GM21360 (cell line): Measurements from ENCODE around the gene PHF14.

Source experiments
- ATAC-seq: cut with Tn5 transposase; IDR thresholded peaks from one replicate; pipeline ENCODE4 v1.9.1; 2021; ENCODE audit warnings: mild to moderate bottlenecking, moderate library complexity; ENCODE audit not compliant: unreplicated experiment

Gene PHF14

DNA sequence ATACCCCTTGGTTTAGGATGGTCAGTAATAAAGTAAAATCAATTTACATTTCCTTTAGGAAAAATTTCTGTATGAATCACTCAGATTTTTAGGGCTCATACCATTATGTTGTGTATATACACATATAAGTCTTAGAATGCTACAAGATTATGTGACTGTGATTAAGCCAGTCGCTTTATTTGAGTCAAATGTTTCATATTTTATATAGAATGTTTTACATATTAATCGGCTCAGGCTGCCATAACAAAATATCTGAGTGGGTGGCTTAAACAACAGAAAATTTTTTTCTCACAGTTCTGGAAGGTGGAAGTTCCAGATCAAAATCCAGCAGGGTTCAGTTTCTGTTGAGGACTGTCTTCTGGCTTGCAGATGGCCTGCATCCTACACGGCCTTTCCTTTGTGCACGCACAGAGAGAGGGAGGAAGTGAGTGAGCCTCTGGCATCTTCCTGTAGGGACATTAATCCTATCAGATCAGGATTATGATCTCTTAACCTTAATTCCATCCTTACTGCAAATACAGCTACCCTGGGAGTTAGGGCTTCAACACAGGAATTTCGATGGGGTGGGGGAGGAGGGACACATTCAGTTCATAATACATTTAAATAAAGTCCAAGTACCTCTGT lies 198.0 kb downstream of the PHF14 start:
- ATAC-seq, result no peak

DNA sequence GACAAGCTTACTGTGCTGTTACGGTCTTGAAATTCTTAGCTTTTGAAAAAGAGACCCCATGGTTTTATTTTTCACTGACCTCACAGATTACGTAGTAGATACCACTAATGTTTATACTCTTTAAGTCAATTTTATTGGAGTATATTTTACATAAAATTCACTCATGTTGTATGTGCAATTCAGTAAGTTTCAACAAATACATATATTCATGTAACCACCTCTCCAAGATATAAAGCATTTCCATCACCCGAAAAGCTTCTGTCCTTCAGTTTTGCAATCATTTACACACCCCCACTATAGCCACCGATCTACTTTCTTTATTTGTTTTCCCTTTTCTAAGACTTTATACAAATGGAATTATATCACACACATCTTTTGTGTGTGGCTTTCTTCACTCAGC lies 199.2 kb downstream of the PHF14 start:
- no peak for ATAC-seq

DNA sequence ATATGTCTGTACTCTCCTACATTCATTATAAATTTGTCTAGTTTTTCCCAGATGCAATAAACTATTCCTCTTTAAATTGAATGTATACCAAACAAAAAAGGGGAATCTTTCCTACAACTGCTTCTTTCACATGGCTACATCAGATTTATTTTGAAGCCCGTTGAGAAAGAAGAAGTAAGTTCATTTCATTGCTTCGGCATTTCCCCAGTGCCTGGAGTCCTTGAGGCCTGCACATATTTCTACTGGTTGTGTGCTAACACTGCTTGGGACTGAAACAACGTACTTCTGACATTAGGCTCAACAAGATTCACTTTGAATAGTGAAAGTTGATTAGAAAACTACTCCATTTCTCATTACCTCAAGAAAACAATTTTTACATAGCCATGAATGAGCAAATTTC lies 201.7 kb downstream of the PHF14 start:
- ATAC-seq, result no peak

DNA sequence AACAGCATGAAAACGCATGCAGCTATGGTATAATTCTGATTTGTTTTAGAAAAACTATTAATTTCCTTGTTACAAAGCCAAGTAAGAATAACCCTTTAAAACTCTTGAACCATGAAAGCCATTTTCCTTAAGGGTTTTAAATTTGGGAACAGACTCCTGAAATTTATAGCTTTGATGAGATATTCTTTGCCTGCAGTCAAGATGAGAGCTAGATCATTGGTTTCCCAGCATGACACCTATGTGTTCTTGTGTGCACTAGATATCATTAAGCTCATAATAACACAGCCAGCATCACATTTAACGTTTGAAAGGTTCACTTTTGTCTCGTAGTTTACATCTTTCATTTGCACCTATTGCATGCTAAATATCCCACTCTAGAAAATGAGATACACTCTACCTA lies 202.2 kb downstream of the PHF14 start:
- ATAC-seq, result no peak

DNA sequence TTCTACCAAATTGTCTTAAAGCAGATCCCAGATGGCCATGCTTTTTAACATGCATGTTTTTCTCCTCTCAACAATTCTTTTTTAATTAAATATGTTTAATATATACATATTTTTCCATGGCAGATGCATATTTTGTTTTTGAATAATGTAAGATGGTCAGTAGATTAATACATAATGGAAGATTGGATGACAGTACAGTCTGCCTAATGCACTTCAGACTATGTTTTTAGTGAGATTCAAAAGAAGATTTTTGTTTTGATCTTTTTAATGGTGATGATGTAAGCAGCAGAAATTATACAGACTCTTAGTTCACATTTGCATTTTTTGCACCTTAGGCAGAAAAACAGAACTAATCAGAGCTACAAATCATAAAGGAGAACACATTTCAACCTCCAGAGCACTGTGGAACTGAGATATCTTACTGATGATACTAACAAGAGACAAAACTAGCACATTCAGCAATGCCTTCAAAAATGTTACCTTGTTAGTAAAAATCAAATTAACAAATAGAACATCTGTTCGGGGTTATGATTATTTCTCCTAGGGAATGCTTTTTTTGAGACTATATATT lies 203.4 kb downstream of the PHF14 start:
- no peak for ATAC-seq

DNA sequence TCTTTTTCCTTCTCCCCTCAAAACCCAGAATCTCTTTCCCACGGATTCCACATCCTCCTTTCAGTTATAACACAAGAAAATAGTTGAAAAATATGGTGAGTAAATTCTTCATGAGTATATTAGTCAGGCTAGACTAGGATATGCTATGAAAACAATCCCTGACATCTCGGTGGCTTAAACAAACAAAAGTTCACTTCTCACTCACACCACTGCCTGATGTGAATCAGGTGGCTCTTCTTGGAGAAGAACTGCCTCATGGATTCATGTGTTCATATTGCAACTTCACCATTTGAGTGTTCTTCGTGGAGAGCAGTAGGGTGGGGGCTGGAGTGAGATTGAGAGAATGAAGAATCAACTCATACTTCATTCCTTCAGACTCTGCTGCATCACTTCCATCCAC lies 204.1 kb downstream of the PHF14 start:
- ATAC-seq, result no peak

DNA sequence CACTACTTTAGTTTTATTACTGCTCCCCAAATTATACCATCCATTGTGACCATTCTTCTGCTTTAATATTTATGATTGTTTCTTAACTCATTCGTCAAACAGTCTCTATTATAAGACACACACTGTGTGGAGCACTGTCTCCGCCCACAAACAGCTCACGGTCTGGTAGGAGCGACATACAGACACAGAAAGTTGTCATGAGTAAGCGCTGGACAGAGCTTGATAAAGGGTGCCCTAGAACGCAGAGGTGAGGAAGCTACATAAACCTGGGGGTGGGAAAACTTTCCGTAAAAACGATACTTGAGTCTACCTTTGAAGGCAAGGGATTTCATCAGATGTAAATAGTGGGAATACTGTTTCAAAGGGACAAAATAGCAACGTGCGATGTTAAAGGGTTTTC lies 207.9 kb downstream of the PHF14 start:
- ATAC-seq, result no peak

DNA sequence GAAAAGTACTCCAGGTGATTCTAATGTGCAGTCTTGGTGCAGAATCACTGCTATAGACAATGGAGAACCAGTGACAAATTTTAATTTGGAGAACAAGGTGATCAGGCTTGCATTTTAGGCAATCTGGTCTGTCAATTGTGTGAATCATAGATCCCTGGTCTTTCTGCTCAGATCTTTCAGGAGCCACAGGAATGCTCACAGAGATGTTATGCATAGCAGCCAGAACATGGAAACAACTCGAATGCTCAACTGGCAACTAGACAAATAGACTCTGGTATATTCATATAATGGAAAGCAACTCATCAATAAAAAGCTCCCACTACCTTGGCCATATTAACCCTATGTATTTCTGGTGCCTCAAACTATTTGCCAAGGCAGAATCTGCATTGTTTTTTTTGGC lies 209.1 kb downstream of the PHF14 start:
- no peak for ATAC-seq

DNA sequence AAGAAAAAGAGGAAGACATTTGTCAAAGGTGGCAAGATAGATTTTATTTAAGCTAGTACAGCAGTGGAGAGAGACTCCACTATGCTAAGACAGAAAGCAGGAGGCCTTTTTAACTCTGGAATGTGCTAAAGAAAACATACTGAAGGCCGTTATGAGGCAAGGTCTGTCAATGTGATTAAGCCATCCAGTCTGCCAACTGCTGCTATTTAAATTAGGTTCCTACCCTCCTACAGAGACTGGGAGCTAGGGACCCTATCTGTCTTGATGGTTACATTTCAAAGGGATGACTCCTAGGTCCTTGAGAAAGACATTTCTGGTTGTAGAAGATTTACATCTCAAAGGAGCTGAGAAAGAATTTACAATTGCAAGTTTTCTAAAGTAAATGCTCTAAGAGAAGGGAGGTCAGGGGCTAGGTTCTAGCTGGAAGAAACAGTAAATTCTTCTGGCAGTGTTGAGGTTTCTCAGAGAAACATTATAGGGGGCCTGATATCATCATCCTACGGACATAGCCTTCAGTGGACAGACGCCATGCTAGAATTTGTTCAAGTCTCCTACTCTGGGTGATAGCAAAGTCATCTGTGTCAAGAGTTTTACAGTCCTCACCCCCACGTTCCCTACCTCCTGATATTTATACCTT lies 211.6 kb downstream of the PHF14 start:
- ATAC-seq, result no peak

DNA sequence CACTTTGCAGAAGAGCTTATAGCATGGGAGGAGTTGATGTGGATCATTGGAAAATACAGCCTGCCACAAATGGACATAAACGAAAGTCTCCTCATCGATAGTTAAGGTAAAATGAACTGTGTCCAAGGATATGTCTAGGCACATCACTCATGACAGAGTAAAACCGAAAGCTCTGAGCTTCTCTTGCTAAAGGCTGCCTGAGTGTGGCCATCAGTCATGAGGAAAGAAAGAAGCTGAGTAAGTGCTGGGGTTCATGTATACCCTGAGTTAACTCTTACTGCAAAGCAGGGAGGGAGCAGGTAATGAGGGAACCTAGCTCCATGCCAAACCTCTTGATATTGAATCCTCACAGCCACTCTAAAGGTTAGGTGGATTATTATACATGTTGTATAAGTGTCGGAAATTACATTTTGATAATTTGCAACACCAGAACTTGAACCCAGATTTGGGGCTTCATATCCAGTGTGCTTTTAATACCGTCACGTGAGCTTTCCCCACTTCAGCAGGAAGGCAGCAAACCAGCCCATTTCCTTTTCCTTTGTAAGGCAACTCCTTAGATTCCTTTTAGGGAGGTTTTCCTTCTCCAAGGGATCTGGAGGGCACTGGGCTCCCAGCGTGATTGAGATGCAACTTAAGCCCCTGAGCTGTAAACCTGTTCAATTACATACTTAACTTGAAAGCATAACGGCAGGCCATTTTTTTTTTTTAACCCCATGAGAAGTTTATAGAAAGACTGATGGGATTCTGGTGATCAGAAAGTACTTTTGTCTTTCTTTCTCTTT lies 215.0 kb downstream of the PHF14 start:
- no peak for ATAC-seq

DNA sequence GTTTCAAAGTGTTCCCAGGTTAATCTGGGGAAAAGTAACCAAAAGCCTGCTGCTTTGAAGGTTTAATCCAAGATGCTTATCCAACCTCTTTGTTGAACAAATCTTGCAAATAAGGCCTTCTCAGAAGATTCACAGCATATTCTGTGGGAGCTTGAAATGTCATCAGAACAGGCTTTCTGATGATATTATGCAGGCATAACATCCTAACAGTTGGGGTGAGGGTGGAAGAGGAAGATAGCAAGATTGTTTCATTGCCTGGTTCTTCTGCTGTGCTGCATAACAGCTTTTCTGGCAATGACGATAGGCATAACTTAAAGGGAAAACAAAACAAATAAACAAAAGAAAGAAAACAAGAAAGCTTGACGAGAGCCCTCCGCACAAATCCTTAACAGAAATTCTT lies 217.4 kb downstream of the PHF14 start:
- no peak for ATAC-seq

DNA sequence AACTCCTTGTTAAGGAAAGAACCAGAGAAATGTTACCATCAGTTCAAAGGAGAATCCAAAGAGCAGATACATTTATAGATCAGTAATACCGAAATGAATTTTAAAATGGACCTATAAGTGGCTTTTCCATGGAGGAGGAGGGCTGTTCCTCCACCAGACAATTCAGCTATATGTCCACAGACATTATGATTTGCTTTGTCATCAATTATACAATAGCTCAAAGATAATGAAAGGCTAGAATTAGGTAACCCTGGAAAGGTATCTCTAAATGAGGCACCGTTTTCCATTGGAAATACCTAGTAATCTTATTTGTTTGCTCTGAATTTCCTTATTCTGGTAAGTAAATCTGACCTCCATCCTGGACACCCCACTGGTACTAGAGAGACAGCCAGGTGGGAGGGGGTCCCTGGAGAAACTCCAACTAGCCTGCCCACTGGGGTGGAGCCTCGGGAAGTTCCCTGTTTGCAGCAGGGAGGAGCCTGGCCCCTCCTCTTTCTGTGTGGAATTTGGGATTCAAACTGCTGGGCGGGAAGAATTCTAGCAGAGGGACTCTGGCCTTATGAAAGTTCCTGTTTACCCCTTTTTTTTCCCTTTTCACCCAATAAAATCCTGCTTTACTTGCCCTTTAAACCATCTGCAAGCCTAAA lies 218.0 kb downstream of the PHF14 start:
- no peak for ATAC-seq

DNA sequence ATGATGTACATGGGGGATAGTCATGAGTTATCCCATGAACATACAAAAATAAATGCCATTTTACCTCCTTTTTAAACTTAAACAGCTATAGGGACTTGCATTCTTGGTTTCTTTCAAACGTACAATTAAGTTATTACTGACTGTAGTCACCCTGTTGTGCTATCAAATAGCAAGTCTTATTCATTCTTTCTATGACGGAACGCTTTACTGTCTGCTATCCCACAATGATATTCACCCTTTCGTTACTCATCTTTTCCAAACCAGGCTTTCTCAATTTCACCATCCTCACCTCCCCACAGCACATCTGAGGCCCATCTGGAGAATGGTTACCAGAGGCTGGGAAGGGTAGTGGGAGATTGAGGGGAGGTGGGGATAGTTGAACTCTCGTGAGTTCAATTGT lies 218.8 kb downstream of the PHF14 start:
- ATAC-seq, result no peak

DNA sequence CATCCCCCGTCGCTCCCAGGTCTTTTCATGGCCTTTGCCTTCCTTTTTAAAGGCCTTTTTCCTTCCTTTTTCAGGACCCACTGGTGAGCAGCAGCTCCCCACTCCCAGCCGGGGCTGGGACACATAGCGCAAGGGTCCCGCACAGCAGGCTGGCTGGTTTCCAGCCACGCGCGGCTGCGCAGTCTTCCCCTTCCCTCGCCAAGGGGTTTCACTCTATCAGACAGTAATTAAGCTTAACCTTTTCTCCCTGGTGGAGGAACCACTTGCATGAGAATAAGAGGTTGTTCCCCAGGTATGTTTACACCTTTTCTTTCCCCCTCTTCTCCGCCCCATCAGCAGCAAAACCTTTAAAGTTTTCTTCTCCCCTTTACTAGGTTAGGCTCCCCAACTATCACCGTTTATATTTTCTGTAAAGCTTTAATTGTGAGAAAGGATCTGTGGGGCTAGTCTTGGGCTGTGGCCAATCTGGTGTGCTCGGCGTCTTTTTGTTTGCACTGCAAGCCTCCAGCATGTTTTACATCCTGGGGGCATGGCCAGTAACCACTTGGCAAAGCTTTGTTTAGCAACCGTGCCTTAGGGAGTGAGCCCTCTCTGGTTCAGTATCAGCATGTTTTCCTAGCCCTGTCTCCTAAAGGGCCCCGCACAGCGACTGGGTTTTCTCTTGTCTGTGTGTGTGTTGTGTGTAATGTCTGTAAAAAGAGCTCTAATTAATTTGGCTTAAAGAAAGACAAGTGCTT lies 219.6 kb downstream of the PHF14 start:
- no peak for ATAC-seq

DNA sequence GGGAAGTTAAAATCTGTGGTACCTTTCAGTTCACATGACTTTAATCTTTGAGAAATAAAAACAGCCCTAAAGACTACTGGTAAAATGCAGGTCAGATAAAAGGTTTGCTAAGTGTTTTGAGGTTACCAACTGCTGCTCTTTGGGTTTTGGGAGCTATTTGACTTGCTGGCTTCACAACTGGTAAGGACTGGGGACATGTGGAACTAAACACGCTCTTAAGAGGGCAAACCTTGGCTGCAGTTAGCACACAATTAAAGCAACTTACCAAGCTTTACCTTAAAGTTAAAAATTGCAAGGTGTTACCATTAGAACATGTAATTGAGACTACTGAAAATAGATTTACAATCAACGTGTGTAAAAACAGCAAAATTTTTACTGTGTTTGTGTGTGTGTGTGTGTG lies 220.2 kb downstream of the PHF14 start:
- no peak for ATAC-seq

DNA sequence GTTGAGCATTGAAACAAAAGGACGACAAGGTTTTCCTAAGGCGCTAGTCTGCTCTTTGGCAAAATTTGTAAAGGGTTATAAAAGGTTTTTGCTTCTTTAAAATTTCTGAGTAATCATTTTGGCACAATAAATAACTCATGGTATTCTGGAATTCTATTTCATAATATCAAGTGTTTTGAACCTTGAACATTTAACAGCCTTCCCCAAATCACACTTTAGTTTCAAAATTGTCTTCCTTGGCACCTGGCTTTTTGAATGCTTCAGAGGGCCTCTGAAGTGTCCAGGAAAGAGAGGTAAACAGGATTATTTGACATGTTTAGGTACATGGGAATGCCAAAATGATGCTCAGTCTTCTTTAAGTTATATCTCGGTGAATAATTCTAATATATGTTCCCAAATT lies 220.8 kb downstream of the PHF14 start:
- no peak for ATAC-seq

DNA sequence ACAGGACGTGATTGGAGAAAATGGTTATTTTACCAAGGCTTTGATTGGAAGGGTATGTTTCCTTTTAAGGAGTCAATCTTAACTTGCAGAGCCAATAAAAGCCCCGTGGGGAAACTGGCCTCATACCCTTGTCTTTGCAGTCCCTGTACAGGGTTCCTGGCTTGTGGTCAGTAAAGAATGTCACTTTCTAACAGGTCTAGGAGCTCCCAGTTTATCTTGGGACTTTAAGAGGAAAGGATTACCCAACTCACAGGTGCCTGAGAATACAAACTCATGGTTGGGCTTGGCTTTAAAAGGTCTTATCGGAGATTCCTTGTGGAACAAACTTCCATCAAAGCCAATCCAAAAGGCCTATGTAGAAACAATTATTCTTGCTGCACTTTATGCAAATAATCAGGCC lies 221.8 kb downstream of the PHF14 start:
- ATAC-seq, result no peak

DNA sequence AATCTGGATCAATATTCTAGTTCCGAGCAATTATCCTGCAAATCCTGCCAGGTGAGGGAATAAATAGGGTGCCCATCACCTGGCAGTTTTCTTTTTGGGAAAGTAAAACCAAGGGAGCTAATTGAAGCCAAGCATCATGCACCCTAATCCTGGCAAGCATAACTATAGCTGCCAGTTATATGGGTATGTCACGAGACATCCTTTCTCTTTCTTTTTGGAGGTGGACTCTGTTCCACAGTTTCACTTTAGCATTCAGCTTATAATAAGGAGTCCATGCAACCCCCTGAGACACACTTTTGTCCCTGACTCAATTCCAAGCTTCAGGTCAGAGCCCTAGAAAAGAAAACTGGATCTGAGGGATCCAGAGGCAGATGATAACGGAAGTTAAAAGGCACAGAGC lies 222.5 kb downstream of the PHF14 start:
- ATAC-seq, result no peak

DNA sequence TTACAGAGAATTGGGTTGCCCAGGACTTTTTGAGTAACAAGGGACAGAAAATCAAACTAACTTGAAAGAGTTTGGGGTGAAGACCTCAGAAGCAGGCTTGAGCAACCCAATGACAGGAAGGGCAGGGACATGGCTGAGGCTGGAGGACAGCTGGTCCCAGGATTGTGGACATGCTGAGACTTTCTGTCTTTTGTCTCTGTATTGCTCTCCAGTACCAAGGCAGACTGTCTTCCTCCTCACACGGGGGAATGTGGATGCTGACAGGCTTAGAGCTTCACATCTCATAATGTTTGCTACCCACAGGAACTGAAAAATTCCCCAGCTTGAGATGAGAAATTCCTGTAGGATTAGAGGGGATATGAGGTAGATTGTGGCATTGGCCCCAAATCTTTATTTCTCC lies 229.6 kb downstream of the PHF14 start:
- no peak for ATAC-seq

DNA sequence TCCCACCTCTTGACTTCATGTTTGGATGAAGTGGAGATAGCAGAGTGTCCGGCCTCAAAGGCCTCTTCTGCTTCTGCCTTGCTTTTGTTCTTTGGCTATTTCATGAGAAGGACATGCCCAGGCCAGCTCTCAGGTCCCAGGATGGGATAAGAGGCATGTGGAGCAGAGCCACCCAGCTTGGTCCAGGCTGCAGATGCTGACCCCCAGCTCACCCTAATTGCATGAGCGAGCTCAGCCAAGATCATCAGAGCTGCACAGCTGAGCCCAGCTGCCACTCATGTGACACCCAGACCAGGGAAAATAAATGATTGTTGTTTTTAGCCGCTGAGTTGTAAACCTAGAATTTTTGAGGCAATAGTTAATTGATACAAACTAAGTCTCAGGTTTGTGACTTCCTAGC lies 230.0 kb downstream of the PHF14 start:
- no peak for ATAC-seq
